ENCODE results near the gene BNC2.

The BNC2 gene

DNA sequence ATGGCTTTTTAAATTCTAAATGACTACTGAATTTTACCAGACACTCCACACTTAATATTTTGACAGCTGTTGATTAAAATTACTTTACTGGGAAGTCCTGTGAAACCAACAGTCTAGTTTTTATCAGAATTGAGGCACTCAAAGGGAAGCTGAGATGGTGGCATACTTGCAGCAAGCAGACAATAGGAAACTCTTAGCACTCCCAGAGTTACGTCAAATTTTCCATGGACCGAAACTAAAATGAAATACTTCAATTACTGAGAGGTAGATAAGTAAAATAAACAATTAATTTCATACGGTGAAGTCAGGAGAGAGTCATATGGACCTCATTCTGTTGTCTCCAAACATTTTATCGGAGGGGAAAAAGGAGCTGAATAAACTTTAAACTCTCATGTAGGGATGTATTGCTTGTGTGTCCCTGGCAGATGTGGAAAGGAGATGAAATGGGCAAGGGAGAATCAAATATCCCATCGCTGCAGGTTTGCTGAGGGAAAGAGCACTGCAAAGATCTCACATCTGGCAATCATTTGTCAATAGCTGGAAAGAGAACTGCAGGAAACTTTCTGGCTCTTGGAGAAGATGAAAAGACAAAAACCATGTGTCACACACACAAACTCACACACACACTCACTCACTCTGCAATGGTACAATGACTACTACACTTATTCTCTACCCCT lies 189.4 kb downstream of the BNC2 start:
- no peak overlapping the region for H3K4me3 ChIP-seq (replicated peaks; ENCODE audit: insufficient read depth, low read length)
- H3K27me3 ChIP-seq (ENCODE audit: insufficient read depth, poor library complexity, severe bottlenecking), result no peaks in the 10 kb centered on the region
- TF ChIP-seq, protein P1, sequence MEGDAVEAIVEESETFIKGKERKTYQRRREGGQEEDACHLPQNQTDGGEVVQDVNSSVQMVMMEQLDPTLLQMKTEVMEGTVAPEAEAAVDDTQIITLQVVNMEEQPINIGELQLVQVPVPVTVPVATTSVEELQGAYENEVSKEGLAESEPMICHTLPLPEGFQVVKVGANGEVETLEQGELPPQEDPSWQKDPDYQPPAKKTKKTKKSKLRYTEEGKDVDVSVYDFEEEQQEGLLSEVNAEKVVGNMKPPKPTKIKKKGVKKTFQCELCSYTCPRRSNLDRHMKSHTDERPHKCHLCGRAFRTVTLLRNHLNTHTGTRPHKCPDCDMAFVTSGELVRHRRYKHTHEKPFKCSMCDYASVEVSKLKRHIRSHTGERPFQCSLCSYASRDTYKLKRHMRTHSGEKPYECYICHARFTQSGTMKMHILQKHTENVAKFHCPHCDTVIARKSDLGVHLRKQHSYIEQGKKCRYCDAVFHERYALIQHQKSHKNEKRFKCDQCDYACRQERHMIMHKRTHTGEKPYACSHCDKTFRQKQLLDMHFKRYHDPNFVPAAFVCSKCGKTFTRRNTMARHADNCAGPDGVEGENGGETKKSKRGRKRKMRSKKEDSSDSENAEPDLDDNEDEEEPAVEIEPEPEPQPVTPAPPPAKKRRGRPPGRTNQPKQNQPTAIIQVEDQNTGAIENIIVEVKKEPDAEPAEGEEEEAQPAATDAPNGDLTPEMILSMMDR (IDR thresholded peaks at IDR 0.05; ENCODE audit: insufficient read depth, low read length), result no peak
- TF ChIP-seq POLR2AphosphoS5 (IDR thresholded peaks at IDR 0.05; ENCODE audit: low read depth) (no peak), GABPA (IDR thresholded peaks at IDR 0.05; ENCODE audit: low read depth) (no peak), SPI1 (IDR thresholded peaks at IDR 0.05; ENCODE audit: borderline replicate concordance, low read depth) (no peak)
- H3K27ac ChIP-seq (replicated peaks), result no peak overlapping the region
- no peak for DNase-seq (ENCODE audit: low read depth in 1 of 2, low spot score in 1 of 2)

DNA sequence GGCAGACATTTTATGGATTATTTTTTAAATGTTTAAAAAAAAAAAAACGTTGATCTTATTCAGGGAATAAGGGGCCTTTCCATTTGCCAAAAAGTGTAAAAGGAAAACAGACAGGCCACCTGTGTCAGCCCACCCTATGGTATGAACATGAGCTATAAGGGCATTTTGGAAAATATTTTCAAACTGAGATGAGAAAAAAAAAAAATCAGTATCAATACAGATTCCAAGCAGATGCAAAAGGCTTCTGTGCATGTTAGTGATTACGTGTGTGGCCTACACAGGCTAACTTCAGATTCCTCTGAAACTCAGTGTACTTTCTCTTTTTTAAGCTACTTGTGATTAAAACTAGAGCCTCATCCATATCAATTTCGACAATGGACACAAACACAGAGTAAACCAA lies 189.9 kb downstream of the BNC2 start:
- no peaks in the 10 kb centered on the region for H3K27me3 ChIP-seq (ENCODE audit: insufficient read depth, poor library complexity, severe bottlenecking)
- no peak for TF ChIP-seq SPI1 (IDR thresholded peaks at IDR 0.05; ENCODE audit: borderline replicate concordance, low read depth)
- TF ChIP-seq POLR2AphosphoS5 (IDR thresholded peaks at IDR 0.05; ENCODE audit: low read depth), result no peak
- TF ChIP-seq, protein P2, sequence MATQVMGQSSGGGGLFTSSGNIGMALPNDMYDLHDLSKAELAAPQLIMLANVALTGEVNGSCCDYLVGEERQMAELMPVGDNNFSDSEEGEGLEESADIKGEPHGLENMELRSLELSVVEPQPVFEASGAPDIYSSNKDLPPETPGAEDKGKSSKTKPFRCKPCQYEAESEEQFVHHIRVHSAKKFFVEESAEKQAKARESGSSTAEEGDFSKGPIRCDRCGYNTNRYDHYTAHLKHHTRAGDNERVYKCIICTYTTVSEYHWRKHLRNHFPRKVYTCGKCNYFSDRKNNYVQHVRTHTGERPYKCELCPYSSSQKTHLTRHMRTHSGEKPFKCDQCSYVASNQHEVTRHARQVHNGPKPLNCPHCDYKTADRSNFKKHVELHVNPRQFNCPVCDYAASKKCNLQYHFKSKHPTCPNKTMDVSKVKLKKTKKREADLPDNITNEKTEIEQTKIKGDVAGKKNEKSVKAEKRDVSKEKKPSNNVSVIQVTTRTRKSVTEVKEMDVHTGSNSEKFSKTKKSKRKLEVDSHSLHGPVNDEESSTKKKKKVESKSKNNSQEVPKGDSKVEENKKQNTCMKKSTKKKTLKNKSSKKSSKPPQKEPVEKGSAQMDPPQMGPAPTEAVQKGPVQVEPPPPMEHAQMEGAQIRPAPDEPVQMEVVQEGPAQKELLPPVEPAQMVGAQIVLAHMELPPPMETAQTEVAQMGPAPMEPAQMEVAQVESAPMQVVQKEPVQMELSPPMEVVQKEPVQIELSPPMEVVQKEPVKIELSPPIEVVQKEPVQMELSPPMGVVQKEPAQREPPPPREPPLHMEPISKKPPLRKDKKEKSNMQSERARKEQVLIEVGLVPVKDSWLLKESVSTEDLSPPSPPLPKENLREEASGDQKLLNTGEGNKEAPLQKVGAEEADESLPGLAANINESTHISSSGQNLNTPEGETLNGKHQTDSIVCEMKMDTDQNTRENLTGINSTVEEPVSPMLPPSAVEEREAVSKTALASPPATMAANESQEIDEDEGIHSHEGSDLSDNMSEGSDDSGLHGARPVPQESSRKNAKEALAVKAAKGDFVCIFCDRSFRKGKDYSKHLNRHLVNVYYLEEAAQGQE (IDR thresholded peaks at IDR 0.05; ENCODE audit: insufficient replicate concordance, low read depth), result no peak
- TF ChIP-seq, protein P1 (IDR thresholded peaks at IDR 0.05; ENCODE audit: insufficient read depth, low read length), result no peak
- no peak for TF ChIP-seq GABPA (IDR thresholded peaks at IDR 0.05; ENCODE audit: low read depth)
- H3K27ac ChIP-seq (replicated peaks), result no peak overlapping the region
- no peak for DNase-seq (ENCODE audit: low read depth in 1 of 2, low spot score in 1 of 2)
- H3K4me3 ChIP-seq (replicated peaks; ENCODE audit: insufficient read depth, low read length), result no peak overlapping the region

DNA sequence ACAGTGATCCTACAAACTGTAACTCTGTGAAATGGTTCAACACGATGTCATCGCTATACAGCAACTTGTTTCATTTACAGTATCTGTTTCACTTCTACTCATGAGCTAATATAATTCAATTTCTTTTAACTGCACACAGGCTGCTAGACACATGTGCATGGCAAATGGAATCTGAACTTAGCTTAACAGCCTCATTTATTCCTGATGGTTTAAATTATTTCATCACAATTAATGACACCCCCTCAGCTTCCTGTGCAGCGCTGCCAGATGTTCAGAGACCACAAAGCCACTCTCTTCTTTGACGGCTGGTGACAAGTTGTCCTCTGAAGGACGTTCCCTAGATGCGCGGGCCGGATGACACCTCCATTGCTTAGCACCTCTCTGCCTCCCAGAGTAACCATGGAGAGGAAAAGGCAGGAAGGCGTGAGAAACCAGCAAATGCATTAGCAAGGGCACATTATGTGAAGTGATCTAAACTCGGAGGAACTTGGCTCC lies 191.1 kb downstream of the BNC2 start:
- H3K4me3 ChIP-seq (replicated peaks; ENCODE audit: insufficient read depth, low read length), result no peak overlapping the region
- DNase-seq (ENCODE audit: low read depth in 1 of 2, low spot score in 1 of 2), result no peak
- TF ChIP-seq SPI1 (IDR thresholded peaks at IDR 0.05; ENCODE audit: borderline replicate concordance, low read depth) (no peak), POLR2AphosphoS5 (IDR thresholded peaks at IDR 0.05; ENCODE audit: low read depth) (no peak), GABPA (IDR thresholded peaks at IDR 0.05; ENCODE audit: low read depth) (no peak)
- TF ChIP-seq, protein P1 (IDR thresholded peaks at IDR 0.05; ENCODE audit: insufficient read depth, low read length), result no peak
- TF ChIP-seq, protein P2 (IDR thresholded peaks at IDR 0.05; ENCODE audit: insufficient replicate concordance, low read depth), result no peak

More for the DNA sequence above, 191.1 kb downstream of the BNC2 start:
- no peaks in the 10 kb centered on the region for H3K27me3 ChIP-seq (ENCODE audit: insufficient read depth, poor library complexity, severe bottlenecking)
- H3K27ac ChIP-seq (replicated peaks), result no peak overlapping the region
